ENCODE data around the gene SOX2.

SOX2 gene

GRCh38 chr3:181704421-181705085, 7.2 kb upstream of the SOX2 start:
- DNase-seq (ENCODE audit: low spot score) = no peak

GRCh38 chr3:181705086-181705480, 6.6 kb upstream of the SOX2 start:
- DNase-seq (ENCODE audit: low spot score) = no peak

- DNase-seq (ENCODE audit: low spot score) = no peak
Measured at GRCh38 chr3:181707980-181708379, 3.7 kb upstream of the SOX2 start.

- DNase-seq (ENCODE audit: low spot score) = peak; percentile 69
Measured at GRCh38 chr3:181709537-181710279, 2.0 kb upstream of the SOX2 start.

GRCh38 chr3:181710345-181711291, 1.1 kb upstream of the SOX2 start:
- no peak for DNase-seq (ENCODE audit: low spot score)

- DNase-seq (ENCODE audit: low spot score) = no peak
Measured at GRCh38 chr3:181712226-181712552, 464 bp downstream of the SOX2 start.

- no peak for DNase-seq (ENCODE audit: low spot score)
Measured at GRCh38 chr3:181712553-181713279, 991 bp downstream of the SOX2 start.

GRCh38 chr3:181713280-181713647, 1.5 kb downstream of the SOX2 start:
- no peak for DNase-seq (ENCODE audit: low spot score)

GRCh38 chr3:181713676-181714612, 2.2 kb downstream of the SOX2 start:
- no peak for DNase-seq (ENCODE audit: low spot score)

GRCh38 chr3:181715571-181716340, 4.0 kb downstream of the SOX2 start:
- DNase-seq (ENCODE audit: low spot score) = no peak

- DNase-seq (ENCODE audit: low spot score) = no peak
Measured at GRCh38 chr3:181716966-181717365, 5.2 kb downstream of the SOX2 start.

- DNase-seq (ENCODE audit: low spot score) = no peak
Measured at GRCh38 chr3:181717549-181718171, 5.9 kb downstream of the SOX2 start.

- DNase-seq (ENCODE audit: low spot score) = no peak
Measured at GRCh38 chr3:181718369-181718768, 6.6 kb downstream of the SOX2 start.

GRCh38 chr3:181718987-181719911, 7.5 kb downstream of the SOX2 start:
- no peak for DNase-seq (ENCODE audit: low spot score)

GRCh38 chr3:181719991-181720680, 8.4 kb downstream of the SOX2 start:
- DNase-seq (ENCODE audit: low spot score) = no peak

- DNase-seq (ENCODE audit: low spot score) = no peak
Measured at GRCh38 chr3:181721046-181721875, 9.5 kb downstream of the SOX2 start.

- no peak for DNase-seq (ENCODE audit: low spot score)
Measured at GRCh38 chr3:181722156-181722555, 10.4 kb downstream of the SOX2 start.

Data from LoVo (cell line).